Right atrium auricular region (tissue), 2 donors: ENCODE data around the gene SYT1. TPM values are rescaled to one million over a fixed set of nuclear protein-coding genes. Genes with fewer than 3 reads are reported as not detected.

Experiments
- DNase-seq: peaks from one replicate; pipeline ENCODE4 v3.0.0-alpha.2; 2019; ENCODE audit warnings: low spot score
- H3K27ac ChIP-seq, 2 donors: fragments of 200-600 bp; sonication (generic); 1 replicate in 1 of 2; 2 replicates in 1 of 2; pipeline ENCODE4 v1.5.1; 2016 to 2019
- H3K27me3 ChIP-seq, 2 donors: fragments of 200-600 bp; sonication (generic); one replicate each; pipeline versions ENCODE4 v1.5.1 to v1.6.0; 2017 to 2019
- H3K36me3 ChIP-seq: fragments of 200-600 bp; sonication (generic); one replicate; pipeline ENCODE4 v1.5.1; 2016
- H3K4me1 ChIP-seq, 2 donors: fragments of 200-600 bp; sonication (generic); one replicate each; pipeline versions ENCODE4 v1.5.1 to v1.6.0; 2017 to 2019
- H3K4me3 ChIP-seq, 2 donors: fragments of 200-600 bp; sonication (generic); 1 replicate in 1 of 2; 2 replicates in 1 of 2; pipeline ENCODE4 v1.5.1; 2017 to 2019; ENCODE audit warnings: mild to moderate bottlenecking in 1 of 2, moderate library complexity in 1 of 2
- H3K9me3 ChIP-seq, 2 donors: fragments of 200-600 bp; sonication (generic); one replicate each; pipeline ENCODE4 v1.5.1; 2019
- total RNA-seq, 2 donors: library from RNA; depleted of rRNA; stranded (reverse); fragments of >200 nt; gene quantifications; one replicate each; pipeline ENCODE4 v1.1.0, GENCODE V29; 2016
- TF ChIP-seq, protein P1 (sequence below), 2 donors: fragments of 200-600 bp; sonication (generic); IDR thresholded peaks; one replicate each; pipeline ENCODE4 v1.5.1; 2019; ENCODE audit warnings: antibody characterized with exemption in 2 of 2

Gene SYT1
- total RNA-seq, 2 donors from 2014 or later, result 0.16 TPM; not detected in 1

GRCh38 chr12:79298506-79298905 is 433.9 kb downstream of the SYT1 start:
- Histone ChIP-seq H3K4me3 (no peak overlapping the region), H3K27ac (no peak overlapping the region), H3K27me3 (no peaks in the 10 kb centered on the region), H3K36me3 (no peaks in the 10 kb centered on the region), H3K4me1 (no peaks in the 10 kb centered on the region), H3K9me3 (no peaks in the 10 kb centered on the region)
- no peak for DNase-seq
- TF ChIP-seq, protein P1, sequence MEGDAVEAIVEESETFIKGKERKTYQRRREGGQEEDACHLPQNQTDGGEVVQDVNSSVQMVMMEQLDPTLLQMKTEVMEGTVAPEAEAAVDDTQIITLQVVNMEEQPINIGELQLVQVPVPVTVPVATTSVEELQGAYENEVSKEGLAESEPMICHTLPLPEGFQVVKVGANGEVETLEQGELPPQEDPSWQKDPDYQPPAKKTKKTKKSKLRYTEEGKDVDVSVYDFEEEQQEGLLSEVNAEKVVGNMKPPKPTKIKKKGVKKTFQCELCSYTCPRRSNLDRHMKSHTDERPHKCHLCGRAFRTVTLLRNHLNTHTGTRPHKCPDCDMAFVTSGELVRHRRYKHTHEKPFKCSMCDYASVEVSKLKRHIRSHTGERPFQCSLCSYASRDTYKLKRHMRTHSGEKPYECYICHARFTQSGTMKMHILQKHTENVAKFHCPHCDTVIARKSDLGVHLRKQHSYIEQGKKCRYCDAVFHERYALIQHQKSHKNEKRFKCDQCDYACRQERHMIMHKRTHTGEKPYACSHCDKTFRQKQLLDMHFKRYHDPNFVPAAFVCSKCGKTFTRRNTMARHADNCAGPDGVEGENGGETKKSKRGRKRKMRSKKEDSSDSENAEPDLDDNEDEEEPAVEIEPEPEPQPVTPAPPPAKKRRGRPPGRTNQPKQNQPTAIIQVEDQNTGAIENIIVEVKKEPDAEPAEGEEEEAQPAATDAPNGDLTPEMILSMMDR (IDR thresholded peaks at IDR 0.05), result no peak

GRCh38 chr12:79299447-79300198 is 435.0 kb downstream of the SYT1 start:
- Histone ChIP-seq H3K4me1 (no peaks in the 10 kb centered on the region), H3K36me3 (no peaks in the 10 kb centered on the region), H3K4me3 (no peak overlapping the region), H3K27me3 (no peaks in the 10 kb centered on the region), H3K9me3 (no peaks in the 10 kb centered on the region), H3K27ac (no peak overlapping the region)
- TF ChIP-seq, protein P1 (IDR thresholded peaks at IDR 0.05), result no peak
- no peak for DNase-seq

- no peak for DNase-seq
- TF ChIP-seq, protein P1 (IDR thresholded peaks at IDR 0.05), result no peak
- Histone ChIP-seq H3K27me3 (no peaks in the 10 kb centered on the region), H3K9me3 (no peaks in the 10 kb centered on the region), H3K36me3 (no peaks in the 10 kb centered on the region), H3K4me1 (no peaks in the 10 kb centered on the region), H3K27ac (no peak overlapping the region), H3K4me3 (no peak overlapping the region)
Measured at GRCh38 chr12:79300199-79300568, 435.6 kb downstream of the SYT1 start.

GRCh38 chr12:79301181-79301580 is 436.6 kb downstream of the SYT1 start:
- H3K27ac ChIP-seq, result no peak overlapping the region
- TF ChIP-seq, protein P1 (IDR thresholded peaks at IDR 0.05), result no peak

GRCh38 chr12:79302162-79302814 is 437.7 kb downstream of the SYT1 start:
- Histone ChIP-seq H3K9me3 (no peaks in the 10 kb centered on the region), H3K27me3 (no peaks in the 10 kb centered on the region), H3K4me3 (no peak overlapping the region), H3K4me1 (no peaks in the 10 kb centered on the region), H3K27ac (no peak overlapping the region), H3K36me3 (no peaks in the 10 kb centered on the region)
- TF ChIP-seq, protein P1 (IDR thresholded peaks at IDR 0.05), result no peak
- no peak for DNase-seq

More at GRCh38 chr12:79301181-79301580, 436.6 kb downstream of the SYT1 start:
- Histone ChIP-seq H3K4me3 (no peak overlapping the region), H3K9me3 (no peaks in the 10 kb centered on the region), H3K4me1 (no peaks in the 10 kb centered on the region), H3K36me3 (no peaks in the 10 kb centered on the region), H3K27me3 (no peaks in the 10 kb centered on the region)
- no peak for DNase-seq
